Measurements from ENCODE around the gene ANKRD63. TPM values are rescaled to one million over a fixed set of nuclear protein-coding genes. Genes with fewer than 3 reads are reported as not detected.
A peak's percentile ranks its signal among the peaks of the same experiment; 100 is the strongest.

ANKRD63 gene
- total RNA-seq, 1 donor from 2014 or later: not detected

GRCh38 chr15:40282147-40282868, 556 bp downstream of the ANKRD63 start:
- Mint-ChIP-seq H3K27ac (no peak overlapping the region), H3K9me3 (no peaks in the 10 kb centered on the region), H3K4me1 (peaks cover 58% of the 10 kb centered on the region), H3K36me3 (no peaks in the 10 kb centered on the region), H3K27me3 (ENCODE audit: insufficient read depth, low read depth) (peaks cover 42% of the 10 kb centered on the region), H3K4me3 (peak overlapping the region; percentile 78)
- H2AFZ ChIP-seq (replicated peaks): peak overlapping the region; percentile 83
- H3K36me3 ChIP-seq: no peaks in the 10 kb centered on the region
- DNase-seq (ENCODE audit: low spot score): peak; percentile 84
- peaks cover 34% of the 10 kb centered on the region for H3K4me1 ChIP-seq
- H3K79me2 ChIP-seq (ENCODE audit: low read depth): no peaks in the 10 kb centered on the region
- peaks cover 25% of the 10 kb centered on the region for H3F3A ChIP-seq (ENCODE audit: low read depth)
- H3K9ac ChIP-seq: no peak overlapping the region
- no peak overlapping the region for H3K27ac ChIP-seq
- H4K20me1 ChIP-seq (ENCODE audit: low read depth): peaks cover 28% of the 10 kb centered on the region
- no peaks in the 10 kb centered on the region for H3K9me3 ChIP-seq (ENCODE audit: low read depth)
- H3K4me2 ChIP-seq: peak overlapping the region; percentile 81
- H3K27me3 ChIP-seq: peaks cover 100% of the 10 kb centered on the region
- TF ChIP-seq EZH2 (IDR thresholded peaks at IDR 0.05) (no peak), EZH2phosphoT487 (IDR thresholded peaks at IDR 0.05) (no peak)
- TF ChIP-seq, protein P1, sequence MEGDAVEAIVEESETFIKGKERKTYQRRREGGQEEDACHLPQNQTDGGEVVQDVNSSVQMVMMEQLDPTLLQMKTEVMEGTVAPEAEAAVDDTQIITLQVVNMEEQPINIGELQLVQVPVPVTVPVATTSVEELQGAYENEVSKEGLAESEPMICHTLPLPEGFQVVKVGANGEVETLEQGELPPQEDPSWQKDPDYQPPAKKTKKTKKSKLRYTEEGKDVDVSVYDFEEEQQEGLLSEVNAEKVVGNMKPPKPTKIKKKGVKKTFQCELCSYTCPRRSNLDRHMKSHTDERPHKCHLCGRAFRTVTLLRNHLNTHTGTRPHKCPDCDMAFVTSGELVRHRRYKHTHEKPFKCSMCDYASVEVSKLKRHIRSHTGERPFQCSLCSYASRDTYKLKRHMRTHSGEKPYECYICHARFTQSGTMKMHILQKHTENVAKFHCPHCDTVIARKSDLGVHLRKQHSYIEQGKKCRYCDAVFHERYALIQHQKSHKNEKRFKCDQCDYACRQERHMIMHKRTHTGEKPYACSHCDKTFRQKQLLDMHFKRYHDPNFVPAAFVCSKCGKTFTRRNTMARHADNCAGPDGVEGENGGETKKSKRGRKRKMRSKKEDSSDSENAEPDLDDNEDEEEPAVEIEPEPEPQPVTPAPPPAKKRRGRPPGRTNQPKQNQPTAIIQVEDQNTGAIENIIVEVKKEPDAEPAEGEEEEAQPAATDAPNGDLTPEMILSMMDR (IDR thresholded peaks at IDR 0.05): peak; percentile 40
- peak overlapping the region; percentile 45 for H3K4me3 ChIP-seq

- DNase-seq (ENCODE audit: low spot score): no peak
- H3K9me3 ChIP-seq (ENCODE audit: low read depth): no peaks in the 10 kb centered on the region
- H3K27me3 Mint-ChIP-seq (ENCODE audit: insufficient read depth, low read depth): peaks cover 47% of the 10 kb centered on the region
- peak overlapping the region; percentile 81 for H3K4me2 ChIP-seq
- peak overlapping the region; percentile 83 for H2AFZ ChIP-seq (replicated peaks)
- peaks cover 28% of the 10 kb centered on the region for H4K20me1 ChIP-seq (ENCODE audit: low read depth)
- H3F3A ChIP-seq (ENCODE audit: low read depth): peaks cover 25% of the 10 kb centered on the region
- H3K27ac Mint-ChIP-seq: no peak overlapping the region
- H3K79me2 ChIP-seq (ENCODE audit: low read depth): no peaks in the 10 kb centered on the region
- TF ChIP-seq EZH2phosphoT487 (IDR thresholded peaks at IDR 0.05) (no peak), EZH2 (IDR thresholded peaks at IDR 0.05) (no peak)
- TF ChIP-seq, protein P1 (IDR thresholded peaks at IDR 0.05): no peak
- H3K27me3 ChIP-seq: peaks cover 100% of the 10 kb centered on the region
- H3K27ac ChIP-seq: no peak overlapping the region
- H3K4me3 Mint-ChIP-seq: no peak overlapping the region
- H3K4me3 ChIP-seq: peak overlapping the region; percentile 45
- peaks cover 34% of the 10 kb centered on the region for H3K4me1 ChIP-seq
- no peaks in the 10 kb centered on the region for H3K36me3 ChIP-seq
- H3K9ac ChIP-seq: no peak overlapping the region
- H3K36me3 Mint-ChIP-seq: no peaks in the 10 kb centered on the region
- no peaks in the 10 kb centered on the region for H3K9me3 Mint-ChIP-seq
- H3K4me1 Mint-ChIP-seq: peaks cover 59% of the 10 kb centered on the region
These were observed 1.1 kb downstream of the ANKRD63 start for GRCh38 chr15:40281801-40282146.

- Histone ChIP-seq H3K4me2 (peak overlapping the region; percentile 81), H3K4me1 (peaks cover 34% of the 10 kb centered on the region), H3K4me3 (peak overlapping the region; percentile 45)
These were observed 1.6 kb downstream of the ANKRD63 start for GRCh38 chr15:40281057-40281800.

More at GRCh38 chr15:40281057-40281800, 1.6 kb downstream of the ANKRD63 start:
- DNase-seq (ENCODE audit: low spot score): no peak
- H3K36me3 Mint-ChIP-seq: no peaks in the 10 kb centered on the region
- Histone ChIP-seq H3K79me2 (ENCODE audit: low read depth) (no peaks in the 10 kb centered on the region), H3K27me3 (peaks cover 95% of the 10 kb centered on the region), H3K27ac (no peak overlapping the region), H3K36me3 (no peaks in the 10 kb centered on the region), H3K9ac (no peak overlapping the region), H2AFZ (replicated peaks) (peak overlapping the region; percentile 83), H4K20me1 (ENCODE audit: low read depth) (peaks cover 28% of the 10 kb centered on the region), H3K9me3 (ENCODE audit: low read depth) (no peaks in the 10 kb centered on the region), H3F3A (ENCODE audit: low read depth) (peaks cover 25% of the 10 kb centered on the region)
- H3K9me3 Mint-ChIP-seq: no peaks in the 10 kb centered on the region
- H3K4me3 Mint-ChIP-seq: peak overlapping the region; percentile 78
- H3K27me3 Mint-ChIP-seq (ENCODE audit: insufficient read depth, low read depth): peaks cover 53% of the 10 kb centered on the region
- TF ChIP-seq EZH2phosphoT487 (IDR thresholded peaks at IDR 0.05): peak; percentile 63
- TF ChIP-seq EZH2 (IDR thresholded peaks at IDR 0.05): no peak
- H3K27ac Mint-ChIP-seq: no peak overlapping the region
- peaks cover 56% of the 10 kb centered on the region for H3K4me1 Mint-ChIP-seq
